ENCODE measurements around the gene SCAPER.
"Not testable (repeated sequence)": the region's sequence is repeated elsewhere in the genome, so short reads cannot be mapped to it uniquely, and the experiment has no call there.

Gene SCAPER

DNA sequence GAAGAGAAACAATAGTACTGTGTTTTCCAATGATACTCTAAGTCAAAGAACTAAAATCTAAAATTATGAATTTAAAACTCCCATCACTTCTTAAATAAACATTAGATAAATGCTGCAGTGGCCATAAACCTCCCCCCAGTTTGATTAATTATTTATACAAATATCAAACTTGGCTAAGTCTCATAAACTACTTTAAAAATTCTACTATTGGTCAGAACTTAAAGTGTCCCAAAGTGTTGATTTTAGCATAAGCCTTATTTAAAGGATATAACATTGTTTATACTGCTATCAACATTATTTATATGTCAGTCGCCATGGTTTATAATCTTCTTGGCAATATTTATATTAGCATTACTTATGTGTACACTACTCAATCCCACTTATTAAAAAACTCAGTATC, 132.4 kb downstream of the SCAPER start:
- DNase-seq = no peak

DNA sequence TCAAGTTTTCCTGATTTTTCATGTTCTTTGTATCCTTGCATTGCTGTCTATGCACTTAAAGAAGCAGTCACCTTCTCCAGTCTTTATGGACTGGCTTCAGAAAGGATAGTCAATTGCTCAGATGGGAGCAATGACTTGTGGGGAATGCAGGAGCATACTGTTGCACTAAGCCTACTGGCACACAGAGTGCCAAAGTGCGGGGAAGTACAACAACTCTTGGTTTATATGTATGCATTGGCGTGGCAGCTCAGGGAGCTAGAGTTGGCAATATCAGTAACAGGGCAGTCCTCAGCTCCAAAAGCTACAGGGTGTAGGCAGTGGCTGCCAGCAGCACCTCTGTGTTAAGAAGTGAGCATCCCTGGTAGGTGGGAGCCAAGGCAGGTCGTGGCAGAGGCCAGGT, 141.1 kb downstream of the SCAPER start:
- no peak for DNase-seq

DNA sequence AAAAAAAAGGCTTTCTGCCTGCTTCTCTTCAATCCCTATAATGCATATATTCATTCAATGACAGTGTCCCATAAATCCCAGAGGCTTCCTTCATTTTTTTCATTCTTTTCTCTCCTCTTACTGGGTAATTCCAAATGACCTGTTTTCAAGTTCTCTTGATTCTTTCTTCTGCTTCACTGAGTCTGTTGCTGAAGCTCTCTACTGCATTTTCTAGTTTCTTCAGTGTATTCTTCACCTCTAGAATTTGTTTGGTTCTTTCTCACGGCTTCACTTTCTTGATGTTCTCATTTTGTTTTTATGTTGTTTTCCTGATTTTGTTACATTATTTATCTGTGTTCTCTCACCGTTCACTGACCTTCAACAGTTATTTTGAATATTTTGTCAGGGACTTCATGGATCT, 141.6 kb downstream of the SCAPER start:
- DNase-seq = no peak

DNA sequence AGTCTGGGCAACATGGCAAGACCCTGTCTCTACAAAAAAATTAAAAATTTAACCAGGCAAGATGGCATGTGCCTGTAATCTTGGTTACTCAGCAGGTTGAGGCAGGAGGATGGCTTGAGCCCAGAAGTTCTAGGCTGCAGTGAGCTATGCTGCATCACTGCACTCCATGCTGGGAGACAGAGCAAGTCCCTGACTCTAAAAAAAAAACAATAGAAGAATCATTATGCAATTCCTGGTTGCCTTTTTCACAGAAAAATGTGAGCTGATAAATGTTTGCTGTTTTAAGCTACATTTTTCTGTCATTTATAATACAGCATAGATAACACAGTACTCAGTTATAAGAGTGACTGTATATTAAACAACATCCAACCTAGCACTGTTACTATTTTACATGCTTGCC, 148.8 kb downstream of the SCAPER start:
- DNase-seq = no peak

DNA sequence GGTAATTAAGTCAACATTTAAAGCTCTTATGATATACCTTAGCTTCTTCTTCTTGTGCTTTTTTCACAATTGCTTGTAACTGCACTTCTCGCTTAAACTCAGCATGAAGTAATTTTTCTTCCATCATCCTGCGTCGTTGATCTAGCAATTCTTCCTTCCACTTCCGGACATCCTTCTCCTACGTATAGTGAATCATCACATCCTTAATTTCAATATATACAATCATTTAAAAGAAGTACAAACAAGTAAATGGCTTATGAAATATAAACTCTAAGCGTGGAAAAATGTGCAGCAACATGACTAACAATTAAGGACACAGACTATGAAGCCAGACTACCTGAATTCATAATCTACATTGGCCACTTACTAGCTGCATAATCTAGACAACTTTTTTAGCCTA, 151.4 kb downstream of the SCAPER start:
- DNase-seq = no peak

DNA sequence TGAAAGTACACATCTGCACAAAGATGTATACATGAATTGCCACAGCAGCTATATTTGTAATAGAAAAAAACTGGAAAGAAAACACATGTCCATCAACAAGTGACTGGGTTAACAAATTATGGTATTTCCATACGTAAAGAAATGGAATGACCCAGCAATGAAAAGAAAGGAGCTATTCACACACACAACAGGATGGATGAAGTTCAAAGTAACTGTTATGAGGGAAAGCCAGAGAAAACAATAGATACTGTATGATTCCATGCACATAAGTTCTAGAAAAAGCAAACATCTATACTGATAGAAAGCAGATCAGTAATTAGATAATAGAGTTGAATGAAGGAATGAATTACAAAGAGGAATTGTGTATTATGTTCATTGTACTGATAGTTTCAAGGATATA, 152.0 kb downstream of the SCAPER start:
- no peak for DNase-seq

DNA sequence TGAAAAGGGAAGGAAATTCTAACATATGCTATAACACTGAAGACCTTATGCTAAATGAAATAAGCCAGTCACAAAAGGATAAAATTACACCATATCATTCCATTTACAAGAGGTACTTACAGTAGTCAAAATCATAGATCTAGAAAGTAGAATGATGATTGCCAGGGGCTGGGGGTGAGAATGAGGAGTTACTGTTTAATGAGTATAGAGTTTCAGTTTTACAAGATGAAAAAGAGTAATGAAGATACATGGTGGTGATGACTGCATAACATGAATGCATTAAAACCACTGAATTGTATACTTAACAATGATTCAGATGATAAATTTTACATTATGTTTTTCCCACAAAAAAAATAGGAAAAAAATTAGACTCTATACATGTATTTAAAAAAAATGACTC, 152.6 kb downstream of the SCAPER start:
- peak; percentile 37 for DNase-seq

DNA sequence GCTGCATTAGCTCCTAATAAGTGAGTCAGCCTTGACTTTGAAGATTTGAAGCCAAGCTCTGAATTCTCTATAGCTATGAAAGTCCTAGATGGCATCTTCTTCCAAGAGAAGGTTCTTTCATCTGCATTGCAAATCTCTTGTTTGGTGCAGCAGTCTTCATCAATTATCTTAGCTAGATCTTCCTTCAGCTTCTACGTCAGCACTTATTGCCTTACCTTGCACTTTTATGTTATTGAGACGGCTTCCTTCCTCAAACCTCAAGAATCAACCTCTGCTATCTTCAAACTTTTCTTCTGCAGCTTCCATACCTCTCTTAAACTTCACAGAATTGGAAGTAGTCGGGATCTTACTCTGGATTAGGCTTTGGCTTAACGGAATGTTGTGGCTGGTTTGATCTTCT, 167.6 kb downstream of the SCAPER start:
- DNase-seq = no peak

DNA sequence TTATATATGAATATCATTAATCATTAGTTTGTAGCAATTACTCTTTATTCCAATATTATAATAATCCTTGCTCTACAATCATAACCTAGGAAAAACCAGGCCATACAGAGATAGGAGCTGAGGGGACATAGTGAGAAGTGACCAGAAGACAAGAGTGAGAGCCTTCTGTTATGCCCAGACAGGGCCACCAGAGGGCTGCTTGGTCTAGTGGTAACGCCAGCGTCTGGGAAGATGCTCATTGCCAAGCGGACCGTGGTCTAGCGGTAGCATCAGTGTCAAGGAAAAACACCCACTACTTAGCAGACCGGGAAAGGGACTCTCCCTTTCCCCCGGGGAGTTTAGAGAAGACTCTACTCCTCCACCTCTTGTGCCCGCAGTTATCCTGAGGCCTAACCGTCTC, 172.8 kb downstream of the SCAPER start:
- DNase-seq = not testable (repeated sequence)

DNA sequence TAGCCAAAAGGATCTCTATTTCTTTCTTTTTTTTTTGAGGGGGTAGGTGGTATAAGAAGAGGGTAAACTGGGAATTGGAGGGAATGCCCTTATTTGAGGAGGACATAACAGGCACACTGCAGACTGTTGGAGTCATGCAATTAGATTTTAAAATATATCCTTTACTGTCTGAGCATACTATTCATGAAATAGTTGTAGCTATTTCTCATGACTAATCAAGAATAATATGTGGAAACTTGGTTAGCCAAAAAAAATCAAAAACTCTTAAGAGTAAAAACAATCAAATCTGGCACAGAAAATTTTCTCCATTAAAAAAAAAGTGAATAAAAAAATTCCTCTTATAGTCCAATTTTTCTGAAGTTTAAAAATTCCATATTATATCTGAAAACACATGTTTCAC, 174.9 kb downstream of the SCAPER start:
- no peak for DNase-seq

DNA sequence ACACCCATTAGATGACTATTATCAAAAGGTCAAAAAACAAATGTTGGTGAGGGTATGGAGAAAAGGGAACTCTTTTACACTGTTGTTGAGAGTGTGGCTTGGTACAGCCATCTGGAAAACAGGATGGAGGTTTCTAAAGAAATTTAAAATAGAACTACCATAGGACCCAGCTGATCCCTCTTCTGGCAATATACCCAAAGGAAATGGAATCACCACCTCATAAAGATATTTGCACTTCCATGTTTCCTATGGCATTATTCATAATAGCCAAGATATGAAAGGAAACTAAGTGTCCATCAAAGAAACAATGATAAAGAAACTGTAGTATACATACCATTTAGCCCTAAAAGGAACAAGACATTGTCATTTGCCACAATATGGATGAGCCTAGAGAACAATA, 186.3 kb downstream of the SCAPER start:
- DNase-seq = no peak

DNA sequence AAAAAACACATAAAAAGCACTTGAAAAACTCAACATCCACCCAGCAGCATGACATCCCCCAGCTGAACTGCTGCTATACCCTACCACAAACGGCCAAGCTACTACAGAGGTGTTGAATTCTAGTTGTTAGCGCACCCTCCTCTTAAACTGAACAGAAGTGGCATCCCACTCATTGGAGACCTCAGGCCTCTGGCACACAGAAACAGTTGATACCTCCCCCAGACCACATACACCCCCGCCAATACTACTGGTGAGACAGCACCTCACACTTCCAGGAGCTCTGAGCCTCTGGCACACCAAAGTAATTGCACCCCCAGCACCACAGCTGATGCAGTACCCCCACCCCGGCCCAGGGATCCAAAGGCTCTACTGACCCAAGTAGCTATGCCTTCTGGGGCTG, 190.2 kb downstream of the SCAPER start:
- no peak for DNase-seq

DNA sequence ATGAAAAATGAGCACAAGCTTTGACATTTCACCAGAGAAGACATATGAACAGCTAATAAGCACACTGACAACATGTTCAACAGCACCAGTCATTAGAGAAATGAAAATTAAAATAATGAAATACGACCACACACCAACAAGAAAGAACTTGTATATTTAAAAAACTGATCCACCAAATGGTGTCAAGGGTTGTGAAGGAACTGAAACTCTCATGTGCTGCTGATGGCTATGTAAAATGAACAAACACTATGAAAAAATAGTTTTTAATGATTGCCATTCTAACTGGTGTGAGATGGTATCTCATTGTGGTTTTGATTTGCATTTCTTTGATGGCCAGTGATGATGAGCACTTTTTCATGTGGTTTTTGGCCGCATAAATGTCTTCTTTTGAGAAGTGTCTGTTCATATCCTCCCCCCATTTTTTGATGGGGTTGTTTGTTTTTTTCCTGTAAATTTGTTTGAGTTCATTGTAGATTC, 193.8 kb downstream of the SCAPER start:
- DNase-seq = no peak

DNA sequence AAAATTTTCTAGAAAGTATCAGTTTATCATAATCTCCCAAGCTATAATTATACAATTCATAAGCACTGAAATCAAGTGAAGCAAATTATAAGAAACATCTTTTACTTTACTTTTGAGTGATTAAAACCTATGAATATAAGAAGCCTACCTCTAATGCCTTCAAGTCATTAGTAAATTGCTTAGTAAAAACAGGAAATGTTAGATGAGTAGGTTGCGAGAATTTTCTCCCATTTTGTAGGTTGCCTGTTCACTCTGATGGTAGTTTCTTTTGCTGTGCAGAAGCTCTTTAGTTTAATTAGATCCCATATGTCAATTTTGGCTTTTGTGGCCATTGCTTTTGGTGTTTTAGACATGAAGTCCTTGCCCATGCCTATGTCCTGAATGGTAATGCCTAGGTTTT, 201.1 kb downstream of the SCAPER start:
- not testable (repeated sequence) for DNase-seq

DNA sequence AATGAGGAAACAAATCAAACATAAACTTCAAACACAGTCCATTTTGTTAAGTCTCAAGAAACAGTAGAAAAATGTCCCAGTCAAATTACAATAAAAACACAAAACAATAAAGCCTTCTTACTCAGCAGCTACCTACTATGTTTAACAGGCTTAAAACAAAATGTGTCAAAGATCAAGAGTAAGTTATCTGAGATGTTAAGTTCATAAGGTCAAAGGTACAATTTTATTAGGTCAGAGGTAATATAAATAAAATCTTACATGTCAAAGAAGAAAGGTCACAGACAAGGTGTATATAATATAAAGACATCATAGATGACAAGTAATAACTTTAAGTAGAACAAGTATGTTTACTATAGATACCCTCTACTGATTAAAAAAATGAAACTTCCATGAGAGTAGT, 208.3 kb downstream of the SCAPER start:
- no peak for DNase-seq

DNA sequence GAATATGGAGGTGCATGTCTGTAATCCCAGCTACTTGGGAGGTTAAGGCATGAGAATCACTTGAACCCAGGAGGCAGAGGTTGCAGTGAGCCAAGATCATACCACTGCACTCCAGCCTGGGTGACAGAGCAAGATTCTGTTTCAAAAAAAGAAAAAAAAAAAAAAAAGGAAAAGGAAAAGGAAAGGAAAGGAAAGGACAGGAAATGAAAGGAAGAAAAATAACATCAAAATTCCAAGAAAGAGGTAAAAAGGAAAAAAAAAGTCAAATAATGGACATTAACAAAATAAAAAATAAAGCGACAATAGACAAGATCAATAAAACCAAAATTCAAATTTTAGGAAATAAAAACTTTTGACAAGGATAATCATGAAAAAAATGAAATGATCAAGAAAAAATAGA, 212.6 kb downstream of the SCAPER start:
- not testable (repeated sequence) for DNase-seq

DNA sequence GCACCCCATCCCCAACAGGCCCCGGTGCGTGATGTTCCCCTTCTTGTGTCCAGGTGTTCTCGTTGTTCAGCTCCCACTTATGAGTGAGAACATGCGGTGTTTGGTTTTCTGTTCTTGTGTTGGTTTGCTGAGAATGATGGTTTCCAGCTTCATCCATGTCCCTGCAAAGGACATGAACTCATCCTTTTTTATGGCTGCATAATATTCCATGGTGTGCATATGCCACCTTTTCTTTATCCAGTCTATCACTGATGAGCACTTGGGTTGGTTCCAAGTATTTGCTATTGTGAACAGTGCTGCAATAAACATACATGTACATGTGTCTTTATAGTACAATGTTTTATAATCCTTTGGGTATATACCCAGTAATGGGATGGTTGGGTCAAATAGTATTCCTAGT, 217.5 kb downstream of the SCAPER start:
- DNase-seq = not testable (repeated sequence)

DNA sequence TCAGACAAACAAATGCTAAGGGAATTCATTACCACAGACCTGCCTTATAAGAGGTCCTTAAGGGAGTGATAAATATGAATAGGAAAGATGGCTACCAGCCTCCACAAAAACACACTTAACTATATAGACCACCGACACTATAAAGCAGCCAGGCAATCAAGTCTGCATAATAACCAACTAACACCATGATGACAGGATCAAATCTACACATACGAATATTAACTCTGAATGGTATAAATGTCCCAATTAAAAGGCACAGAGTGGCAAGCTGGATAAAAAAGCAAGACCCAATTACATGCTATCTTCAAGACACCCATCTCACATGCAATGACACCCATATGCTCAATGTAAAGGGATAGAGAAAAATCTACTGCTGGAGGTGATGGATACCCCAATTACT, 221.1 kb downstream of the SCAPER start:
- no peak for DNase-seq

DNA sequence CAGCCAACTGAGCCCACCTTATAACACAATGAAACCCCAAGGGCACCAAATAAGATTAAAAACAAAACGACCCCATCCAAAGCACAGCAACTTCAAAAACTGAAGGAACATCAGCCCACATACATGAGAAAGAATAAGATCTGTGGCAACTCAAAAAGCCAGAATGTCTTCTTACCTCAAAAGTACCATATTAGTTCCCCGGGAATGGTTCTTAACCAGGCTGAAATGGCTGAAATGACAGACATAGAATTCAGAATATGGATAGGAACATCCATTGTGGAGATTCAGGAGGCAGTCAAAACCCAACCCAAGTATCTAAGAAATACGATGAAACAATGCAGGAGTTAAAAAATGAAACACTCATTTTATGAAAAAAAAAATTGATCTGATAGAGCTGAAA, 222.3 kb downstream of the SCAPER start:
- no peak for DNase-seq

DNA sequence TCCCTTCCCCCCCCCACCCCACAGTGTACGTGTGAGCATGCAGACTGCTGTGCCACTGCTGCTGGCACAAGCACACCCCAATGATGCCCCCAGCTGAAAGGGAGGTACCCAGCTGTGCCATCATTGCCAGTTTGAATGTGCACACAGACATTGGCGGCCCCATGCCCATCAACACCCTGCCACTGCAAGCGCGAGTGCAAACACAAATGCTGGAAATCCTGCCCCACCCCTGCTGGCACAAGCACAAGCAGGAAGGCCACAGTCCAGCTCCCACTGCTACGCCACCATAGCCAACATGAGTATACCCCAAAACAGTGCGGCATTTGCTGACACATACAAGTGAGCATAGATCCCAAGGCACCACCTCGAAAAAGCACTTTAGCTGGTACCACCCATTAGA, 222.9 kb downstream of the SCAPER start:
- no peak for DNase-seq

DNA sequence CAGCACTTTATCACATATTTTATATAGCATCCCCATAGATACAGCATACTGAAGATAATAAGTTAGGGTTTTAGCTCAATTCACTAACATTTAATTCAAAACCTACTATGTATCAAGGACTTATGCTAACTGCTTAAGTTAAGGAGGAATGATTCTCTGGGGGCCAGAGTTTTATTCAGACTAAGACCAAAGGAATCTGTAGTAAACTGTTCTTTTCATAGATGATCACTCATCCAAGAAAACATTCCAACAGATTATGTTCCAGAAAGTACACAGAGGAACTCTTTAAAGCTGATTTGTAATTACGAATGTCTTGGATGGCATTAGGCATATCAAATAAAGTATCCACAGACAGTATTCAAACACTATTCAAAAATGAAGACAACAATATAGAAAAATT, 226.4 kb downstream of the SCAPER start:
- no peak for DNase-seq

DNA sequence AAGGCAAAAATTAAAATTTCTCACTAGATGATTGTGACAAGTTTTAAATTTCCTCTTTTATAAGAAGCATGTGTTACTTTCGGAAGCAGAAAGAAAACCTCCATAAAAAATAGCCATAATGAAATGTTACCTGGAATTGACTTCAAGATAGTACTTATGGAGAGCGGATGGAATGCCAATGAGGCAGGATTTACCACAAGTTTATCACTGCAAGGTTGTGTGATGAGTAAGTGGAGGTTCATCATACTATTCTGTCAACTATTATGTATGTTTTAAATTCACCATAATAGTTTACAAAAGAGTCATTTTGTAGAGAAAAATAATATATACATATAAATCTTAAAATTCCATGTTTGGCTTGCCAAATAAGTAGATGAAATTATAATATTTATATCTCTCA, 230.3 kb downstream of the SCAPER start:
- DNase-seq = no peak

DNA sequence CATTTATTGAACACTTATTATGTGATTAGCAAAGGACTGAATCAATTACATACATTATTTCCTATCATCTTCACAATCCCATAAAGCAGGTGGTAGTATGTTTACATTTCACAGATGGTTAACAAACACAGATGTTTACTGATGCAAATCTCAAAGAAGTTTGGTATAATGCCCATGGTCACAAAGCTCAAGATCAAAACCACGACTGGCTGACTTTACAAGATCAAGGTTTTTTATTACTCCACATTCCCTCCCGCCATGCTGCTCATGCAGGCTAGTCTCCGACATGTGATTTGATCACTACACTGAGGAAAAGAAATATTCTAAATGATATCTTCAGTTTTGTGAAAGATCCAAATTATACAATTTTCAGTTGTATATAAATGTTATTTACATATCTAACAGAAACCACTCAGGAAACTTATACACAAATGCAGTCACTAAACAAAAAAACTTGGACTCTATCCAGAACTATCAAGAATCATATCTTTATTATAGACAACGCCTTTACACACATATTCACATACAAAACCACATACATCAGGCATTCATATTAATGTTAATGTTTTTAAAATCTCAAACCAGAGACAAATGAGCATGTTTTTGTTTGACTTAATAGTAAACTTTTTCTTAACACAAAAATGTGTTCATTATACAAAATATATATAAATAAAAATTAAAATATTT, 235.5 kb downstream of the SCAPER start:
- DNase-seq = no peak

DNA sequence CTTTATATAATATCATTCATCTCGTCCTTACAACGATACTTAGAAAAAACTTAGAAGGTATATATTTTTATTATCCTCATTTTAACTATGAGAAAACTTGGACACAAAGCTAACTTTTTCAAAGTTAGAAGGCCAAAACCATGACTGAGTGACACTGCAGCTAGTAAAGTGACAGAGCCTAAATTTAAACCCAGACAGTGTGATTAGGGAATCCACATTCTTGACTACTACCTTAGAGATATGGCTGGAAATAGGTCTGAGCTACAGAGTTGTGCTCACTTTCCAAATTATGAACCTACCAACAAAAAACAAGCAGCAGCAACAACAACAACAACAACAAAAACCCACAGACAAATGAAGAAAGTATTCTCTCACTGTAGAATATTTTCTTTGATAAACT, 236.2 kb downstream of the SCAPER start:
- no peak for DNase-seq

DNA sequence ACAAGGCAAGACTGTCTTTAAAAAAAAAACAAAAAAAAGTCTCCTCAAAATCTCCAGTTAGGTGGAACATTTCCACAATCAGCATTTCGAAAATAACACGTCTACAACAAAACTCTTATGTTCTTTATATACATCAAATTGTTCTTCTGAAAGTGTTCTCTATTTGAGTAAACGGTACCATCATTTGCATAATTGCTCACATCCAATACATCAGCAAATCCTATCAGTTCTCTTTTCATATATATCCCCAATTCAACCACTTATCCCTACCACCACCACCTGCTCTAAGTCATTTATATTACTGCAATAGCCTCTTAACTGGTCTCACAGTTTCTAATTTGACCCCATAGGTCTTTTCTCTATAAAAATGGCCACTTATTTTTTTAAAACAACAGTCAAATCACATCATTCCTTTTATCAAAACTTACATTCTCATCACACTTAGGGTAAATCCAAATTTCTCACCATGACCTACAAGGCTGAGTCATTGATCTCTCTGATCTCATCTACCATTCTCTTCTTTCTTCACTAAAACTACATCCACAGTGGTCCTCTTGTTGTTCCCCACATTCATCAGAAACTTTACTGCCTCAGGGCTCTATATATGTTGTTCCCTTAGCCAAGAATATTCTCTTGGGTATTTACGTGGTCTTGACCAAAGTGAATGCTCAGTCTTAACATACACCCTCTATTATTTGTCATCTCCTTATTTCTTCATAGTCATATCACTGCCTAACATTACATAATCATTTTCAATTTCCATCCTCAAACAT, 237.0 kb downstream of the SCAPER start:
- no peak for DNase-seq

All from stimulated activated CD4-positive, alpha-beta T cell treated with anti-CD3 and anti-CD28 coated beads, Interleukin-1b, Interleukin-23, amount 100 ng/mL, for 48 hours (primary cell).